Caco-2 (cell line): ENCODE measurements around the gene RCN1. TPM values are rescaled to one million over a fixed set of nuclear protein-coding genes. Genes with fewer than 3 reads are reported as not detected.
A peak's percentile ranks its signal among the peaks of the same experiment; 100 is the strongest.

Experiments
- BruUV-seq: library from RNA; stranded (reverse); fragments of 400-500 nt; replicated peaks from 2 replicates; lab custom pipeline; 2021; lab: Mats Ljungman, UMichigan
- CTCF ChIA-PET: fragments of 300-600 bp; sonication (Branson Sonifier 250); formaldehyde crosslinking; loops from one replicate; lab custom pipeline; 2022; ENCODE audit warnings: antibody characterized with exemption; lab: Charles Lee
- POLR2A ChIA-PET: fragments of 300-600 bp; sonication (Branson Sonifier 250); formaldehyde crosslinking; loops from one replicate; lab custom pipeline; 2022; ENCODE audit warnings: antibody characterized with exemption; lab: Charles Lee
- DNase-seq, 2 experiments: peaks; one replicate each; pipeline versions ENCODE4 v3.0.0 to v3.0.0-alpha.2; 2020 to 2022
- H3K27me3 ChIP-seq: replicated peaks from 2 replicates; pipeline ENCODE4 v1.6.0; 2011; ENCODE audit warnings: low read length; ENCODE audit not compliant: control insufficient read depth, insufficient read depth
- H3K36me3 ChIP-seq: 2 replicates; pipeline ENCODE4 v1.5.1; 2011; ENCODE audit warnings: low read length; ENCODE audit not compliant: control insufficient read depth, insufficient read depth
- H3K4me1 ChIP-seq: fragments of 250-450 bp; sonication (Bioruptor Pico); 2 replicates; pipeline ENCODE4 v1.5.1; 2020; ENCODE audit warnings: mild to moderate bottlenecking
- H3K4me3 ChIP-seq: 2 replicates; pipeline ENCODE4 v1.5.1; 2011; ENCODE audit warnings: low read depth, mild to moderate bottlenecking, control low read depth, low read length
- H3K9me3 ChIP-seq: fragments of 250-450 bp; sonication (Bioruptor Pico); 2 replicates; pipeline ENCODE4 v1.5.1; 2020; ENCODE audit warnings: mild to moderate bottlenecking, moderate library complexity
- H3K27ac Mint-ChIP-seq: one replicate; pipeline ENCODE4 v1.8.0; 2022; ENCODE audit warnings: mixed read lengths; ENCODE audit not compliant: unreplicated experiment
- H3K27me3 Mint-ChIP-seq: one replicate; pipeline ENCODE4 v1.8.0; 2022; ENCODE audit warnings: mixed read lengths; ENCODE audit not compliant: insufficient read depth, unreplicated experiment
- H3K36me3 Mint-ChIP-seq: one replicate; pipeline ENCODE4 v1.8.0; 2022; ENCODE audit warnings: mild to moderate bottlenecking, mixed read lengths; ENCODE audit not compliant: insufficient read depth, unreplicated experiment
- H3K4me1 Mint-ChIP-seq: one replicate; pipeline ENCODE4 v1.8.0; 2022; ENCODE audit warnings: low read depth, mixed read lengths; ENCODE audit not compliant: unreplicated experiment
- H3K4me3 Mint-ChIP-seq: one replicate; pipeline ENCODE4 v1.8.0; 2022; ENCODE audit warnings: mild to moderate bottlenecking, moderate library complexity, mixed read lengths; ENCODE audit not compliant: unreplicated experiment
- H3K9me3 Mint-ChIP-seq: one replicate; pipeline ENCODE4 v1.8.0; 2022; ENCODE audit warnings: mixed read lengths; ENCODE audit not compliant: unreplicated experiment
- intact Hi-C: fragments of 100-400 bp; cut with micrococcal nuclease; formaldehyde crosslinking; loops from one replicate; pipeline ENCODE4 v1.10.0; 2022; ENCODE audit not compliant: unreplicated experiment
- total RNA-seq: library from RNA; stranded (reverse); gene quantifications from 2 replicates; pipeline ENCODE4 v1.2.3, GENCODE V29; 2022
- TF ChIP-seq, protein P1 (sequence below), 2 experiments: fragments of 200-600 bp in 1 of 2; IDR thresholded peaks; 1 replicate in 1 of 2; 2 replicates in 1 of 2; pipeline versions ENCODE4 v1.5.1 to v1.8.0; 2011 to 2022; ENCODE audit warnings: antibody characterized with exemption in 1 of 2, control low read depth in 1 of 2, inconsistent platforms in 1 of 2, low read depth in 1 of 2, low read length in 1 of 2, mild to moderate bottlenecking in 1 of 2, moderate library complexity in 1 of 2; ENCODE audit not compliant: insufficient read depth in 1 of 2, severe bottlenecking in 1 of 2, unreplicated experiment in 1 of 2

Gene RCN1
- total RNA-seq, 1 experiment from 2014 or later: 185 TPM

DNA sequence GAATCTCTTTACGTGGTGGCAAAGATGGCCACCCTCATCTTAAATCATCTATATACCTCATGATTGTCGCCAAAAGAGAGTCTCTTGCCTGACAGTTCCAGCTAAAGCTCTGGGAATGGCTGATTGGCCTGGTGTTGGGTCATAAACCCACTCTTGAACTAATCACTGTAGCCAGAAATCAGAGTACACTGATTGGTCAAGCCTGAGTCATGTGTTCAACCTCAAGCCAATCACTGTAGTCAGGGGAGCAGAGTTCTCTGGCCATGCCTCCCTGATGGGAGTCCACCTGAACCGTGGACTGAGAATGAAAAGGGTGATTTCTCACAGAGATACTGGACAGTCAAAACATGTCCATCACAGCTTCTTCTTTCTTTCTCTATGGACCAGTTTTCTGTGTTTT, 45.8 kb downstream of the RCN1 start:
- intact Hi-C loops: no loop called here
- H3K27me3 Mint-ChIP-seq: peaks cover 6% of the 10 kb centered on the region
- TF ChIP-seq, protein P1, sequence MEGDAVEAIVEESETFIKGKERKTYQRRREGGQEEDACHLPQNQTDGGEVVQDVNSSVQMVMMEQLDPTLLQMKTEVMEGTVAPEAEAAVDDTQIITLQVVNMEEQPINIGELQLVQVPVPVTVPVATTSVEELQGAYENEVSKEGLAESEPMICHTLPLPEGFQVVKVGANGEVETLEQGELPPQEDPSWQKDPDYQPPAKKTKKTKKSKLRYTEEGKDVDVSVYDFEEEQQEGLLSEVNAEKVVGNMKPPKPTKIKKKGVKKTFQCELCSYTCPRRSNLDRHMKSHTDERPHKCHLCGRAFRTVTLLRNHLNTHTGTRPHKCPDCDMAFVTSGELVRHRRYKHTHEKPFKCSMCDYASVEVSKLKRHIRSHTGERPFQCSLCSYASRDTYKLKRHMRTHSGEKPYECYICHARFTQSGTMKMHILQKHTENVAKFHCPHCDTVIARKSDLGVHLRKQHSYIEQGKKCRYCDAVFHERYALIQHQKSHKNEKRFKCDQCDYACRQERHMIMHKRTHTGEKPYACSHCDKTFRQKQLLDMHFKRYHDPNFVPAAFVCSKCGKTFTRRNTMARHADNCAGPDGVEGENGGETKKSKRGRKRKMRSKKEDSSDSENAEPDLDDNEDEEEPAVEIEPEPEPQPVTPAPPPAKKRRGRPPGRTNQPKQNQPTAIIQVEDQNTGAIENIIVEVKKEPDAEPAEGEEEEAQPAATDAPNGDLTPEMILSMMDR (IDR thresholded peaks at IDR 0.05; ENCODE audit: insufficient read depth in 1 of 2, low read depth in 1 of 2, low read length in 1 of 2, severe bottlenecking in 1 of 2, unreplicated experiment in 1 of 2): no peak
- Histone ChIP-seq H3K27me3 (no peaks in the 10 kb centered on the region), H3K9me3 (no peaks in the 10 kb centered on the region), H3K4me1 (peaks cover 9% of the 10 kb centered on the region; the same call in 1 of the 2 replicates), H3K36me3 (no peaks in the 10 kb centered on the region), H3K4me3 (no peak overlapping the region)
- no TSS peak for BruUV-seq
- DNase-seq: no peak
- H3K9me3 Mint-ChIP-seq: peaks cover 9% of the 10 kb centered on the region
- no peak overlapping the region for H3K27ac Mint-ChIP-seq
- CTCF ChIA-PET: interaction anchor here (1.1 to 1.2 kb wide), 2 partner anchors 46 to 130 kb away, joined by 3 read pairs; partner anchors contain the start of gene RCN1
- H3K4me1 Mint-ChIP-seq: peaks cover 8% of the 10 kb centered on the region
- peaks cover 6% of the 10 kb centered on the region for H3K36me3 Mint-ChIP-seq
- POLR2A ChIA-PET: interaction anchor here (0.6 to 1.0 kb wide), 2 partner anchors 45 to 46 kb away, joined by 3 to 4 read pairs; no protein-coding TSS in a partner anchor
- H3K4me3 Mint-ChIP-seq: no peak overlapping the region

DNA sequence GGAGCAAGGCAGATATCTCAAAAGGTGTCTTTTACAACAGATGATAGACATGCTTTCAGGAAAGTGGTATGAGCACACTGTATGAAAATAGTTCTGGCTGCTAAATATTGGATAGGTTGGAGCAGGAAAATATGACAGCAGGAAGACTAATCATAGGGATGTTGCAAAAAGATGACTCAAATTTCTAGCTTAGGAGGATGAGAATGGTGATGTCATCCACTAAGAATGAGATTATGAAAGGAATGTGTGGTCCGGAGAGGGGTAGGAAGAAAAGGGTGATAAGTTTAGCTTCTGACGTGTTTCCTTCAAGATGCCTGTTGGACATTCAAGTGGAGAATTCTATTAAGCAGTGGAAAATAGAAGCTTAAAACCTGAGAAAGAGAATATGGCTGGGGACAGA, 46.4 kb downstream of the RCN1 start:
- peaks cover 13% of the 10 kb centered on the region for H3K4me1 Mint-ChIP-seq
- no peak overlapping the region for H3K4me3 Mint-ChIP-seq
- peaks cover 6% of the 10 kb centered on the region for H3K36me3 Mint-ChIP-seq
- ChIA-PET POLR2A (interaction anchor here (0.6 to 1.0 kb wide), 2 partner anchors 46 to 47 kb away, joined by 3 to 4 read pairs; no protein-coding TSS in a partner anchor), CTCF (interaction anchor here (1.1 to 1.2 kb wide), 2 partner anchors 46 to 131 kb away, joined by 3 read pairs; partner anchors contain the start of gene RCN1)
- peaks cover 9% of the 10 kb centered on the region for H3K9me3 Mint-ChIP-seq
- intact Hi-C loops: no loop called here
- Histone ChIP-seq H3K9me3 (no peaks in the 10 kb centered on the region), H3K27me3 (no peaks in the 10 kb centered on the region), H3K36me3 (no peaks in the 10 kb centered on the region), H3K4me1 (peaks cover 12% of the 10 kb centered on the region; the same call in 1 of the 2 replicates), H3K4me3 (no peak overlapping the region)
- no peak overlapping the region for H3K27ac Mint-ChIP-seq
- TF ChIP-seq, protein P1 (IDR thresholded peaks at IDR 0.05; ENCODE audit: insufficient read depth in 1 of 2, low read depth in 1 of 2, low read length in 1 of 2, severe bottlenecking in 1 of 2, unreplicated experiment in 1 of 2): no peak
- DNase-seq: peak in 1 of 2 experiments; percentile 7
- no TSS peak for BruUV-seq
- peaks cover 6% of the 10 kb centered on the region for H3K27me3 Mint-ChIP-seq

DNA sequence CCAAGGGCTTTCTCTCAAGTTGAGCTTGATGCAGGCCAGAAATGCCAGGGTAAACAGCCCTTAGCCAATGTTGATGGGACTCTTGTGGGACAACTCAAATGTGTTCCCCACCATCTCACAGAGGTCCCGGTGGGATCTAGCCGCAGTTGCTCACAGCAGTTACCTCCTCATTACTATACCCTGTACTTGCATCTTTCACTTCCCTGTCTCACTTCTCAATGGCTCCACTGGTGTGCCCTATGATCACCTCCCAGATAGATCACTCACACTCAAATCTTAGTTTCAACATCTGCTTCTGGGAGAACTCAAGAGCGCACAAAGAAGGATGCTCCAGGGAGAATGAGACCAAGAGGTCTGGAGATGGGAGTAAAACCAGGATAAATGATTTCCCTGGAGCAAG, 47.0 kb downstream of the RCN1 start:
- Mint-ChIP-seq H3K27me3 (peaks cover 3% of the 10 kb centered on the region), H3K27ac (no peak overlapping the region), H3K36me3 (peaks cover 6% of the 10 kb centered on the region), H3K9me3 (peaks cover 9% of the 10 kb centered on the region), H3K4me1 (peaks cover 16% of the 10 kb centered on the region), H3K4me3 (no peak overlapping the region)
- Histone ChIP-seq H3K36me3 (no peaks in the 10 kb centered on the region), H3K27me3 (no peaks in the 10 kb centered on the region), H3K9me3 (no peaks in the 10 kb centered on the region), H3K4me1 (peaks cover 12% of the 10 kb centered on the region; the same call in 1 of the 2 replicates), H3K4me3 (no peak overlapping the region)
- DNase-seq: no peak
- intact Hi-C loops: no loop called here
- POLR2A ChIA-PET: interaction anchor here (1.0 kb wide), 1 partner anchor 47 kb away, joined by 3 read pairs; no protein-coding TSS in a partner anchor
- BruUV-seq: no TSS peak
- TF ChIP-seq, protein P1 (IDR thresholded peaks at IDR 0.05; ENCODE audit: insufficient read depth in 1 of 2, low read depth in 1 of 2, low read length in 1 of 2, severe bottlenecking in 1 of 2, unreplicated experiment in 1 of 2): no peak
- CTCF ChIA-PET: interaction anchor here (1.1 kb wide), 1 partner anchor 47 kb away, joined by 3 read pairs; the partner anchor contains the start of gene RCN1
